ENCODE measurements around the gene FAM136A.
"Not testable (repeated sequence)": the region's sequence is repeated elsewhere in the genome, so short reads cannot be mapped to it uniquely, and the experiment has no call there.

FAM136A gene

DNA sequence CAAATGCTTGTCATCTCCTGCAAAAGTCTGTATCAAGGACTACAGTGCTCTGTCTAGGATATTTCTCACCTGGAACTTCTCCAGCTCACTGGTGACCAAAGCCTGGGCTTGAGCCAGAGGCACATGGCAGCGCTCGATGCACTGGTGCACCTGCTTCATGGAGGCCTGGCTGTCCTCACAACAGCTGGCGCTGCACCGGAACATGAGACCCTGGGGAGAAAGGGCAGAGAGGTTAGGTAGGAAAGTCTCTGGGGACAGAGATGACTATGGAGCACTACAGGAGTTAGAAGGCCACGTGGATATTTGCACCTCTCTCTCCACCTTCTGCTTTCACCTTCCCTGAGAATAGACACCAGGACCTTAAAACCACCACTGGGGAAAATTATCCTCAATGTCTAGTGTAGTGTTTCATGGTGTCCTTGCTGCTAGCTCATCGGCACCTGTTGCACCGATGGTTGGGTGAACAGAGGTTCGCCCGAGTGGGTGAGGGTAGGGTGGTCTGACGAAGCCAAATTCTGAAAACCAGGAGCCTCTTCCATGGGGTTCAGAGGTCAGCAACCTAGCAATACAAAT, 1.0 kb downstream of the FAM136A start:
- no peak for DNase-seq (ENCODE audit: low read depth in 1 of 2, low spot score in 1 of 2)

DNA sequence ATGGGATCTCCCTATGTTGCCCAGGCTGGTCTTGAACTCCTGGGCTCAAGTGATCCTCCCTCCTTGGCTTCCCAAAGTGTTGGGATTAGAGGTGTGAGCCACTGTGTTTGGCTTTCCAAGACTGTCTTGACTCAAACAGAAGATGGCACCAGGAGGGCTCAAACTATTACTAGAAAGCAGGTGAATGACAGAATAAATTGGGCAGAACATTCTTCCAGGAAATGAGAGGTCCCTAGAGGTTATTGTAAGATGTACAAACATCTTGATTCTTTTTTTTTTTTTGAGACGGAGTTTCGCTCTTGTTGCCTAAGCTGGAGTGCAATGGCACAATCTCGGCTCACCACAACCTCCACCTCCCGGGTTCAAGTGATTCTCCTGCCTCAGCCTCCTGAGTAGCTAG, 4.0 kb downstream of the FAM136A start:
- not testable (repeated sequence) for DNase-seq (ENCODE audit: low read depth in 1 of 2, low spot score in 1 of 2)

DNA sequence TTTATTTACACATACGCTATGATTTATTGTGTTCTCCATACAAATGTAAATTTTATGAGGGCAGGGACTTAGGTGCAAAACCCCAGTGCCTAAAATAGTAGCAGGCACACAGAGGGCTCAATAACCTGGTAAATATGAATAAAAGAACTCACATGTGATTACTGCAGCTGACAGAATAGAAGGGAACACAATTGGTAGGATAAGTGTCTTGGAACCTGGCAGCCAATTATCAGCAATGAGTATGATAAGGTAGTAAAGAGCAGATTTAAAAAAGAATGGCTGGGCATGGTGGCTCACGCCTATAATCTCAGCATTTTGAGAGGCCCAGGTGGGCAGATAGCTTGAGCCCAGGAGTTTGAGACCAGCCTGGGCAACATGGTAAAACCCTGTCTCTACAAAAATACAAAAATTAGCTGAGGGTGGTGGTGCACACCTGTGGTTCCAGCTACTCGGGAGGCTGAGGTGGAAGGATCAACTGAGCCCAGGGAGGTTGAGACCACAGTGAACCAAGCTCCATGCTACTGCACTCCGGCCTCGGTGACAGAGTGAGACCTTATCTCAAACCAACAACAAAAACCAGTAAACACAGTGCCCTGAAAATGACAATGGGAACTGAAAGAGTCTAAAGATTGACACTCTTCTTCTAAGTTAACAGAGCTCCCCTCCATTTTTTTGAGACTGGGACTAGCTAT, 18.2 kb downstream of the FAM136A start:
- no peak for DNase-seq (ENCODE audit: low read depth in 1 of 2, low spot score in 1 of 2)

GRCh38 chr2:70282439-70282838, 19.4 kb downstream of the FAM136A start:
- no peak for DNase-seq (ENCODE audit: low read depth in 1 of 2, low spot score in 1 of 2)

- DNase-seq (ENCODE audit: low read depth in 1 of 2, low spot score in 1 of 2), result no peak
Measured at GRCh38 chr2:70280242-70280798, 21.5 kb downstream of the FAM136A start.

DNA sequence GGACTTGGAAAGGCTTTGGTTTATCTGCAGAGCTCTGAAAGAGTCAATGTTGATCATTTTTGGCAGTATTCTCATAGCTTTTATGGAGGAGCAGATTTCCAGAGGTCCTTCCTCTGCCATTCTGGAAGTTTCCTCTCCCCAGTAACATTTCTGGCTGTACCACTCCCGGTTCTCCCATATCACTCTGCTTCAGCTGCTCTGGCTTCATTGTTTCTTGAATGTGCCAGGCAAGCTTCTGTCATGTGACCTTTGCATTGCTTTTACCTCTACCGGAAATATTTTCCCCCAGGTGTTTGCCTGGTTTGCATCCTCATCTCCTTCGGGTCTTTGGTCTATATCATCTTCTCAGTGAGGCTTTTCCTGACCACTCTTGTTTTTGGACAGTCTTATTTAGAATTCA, 31.5 kb downstream of the FAM136A start:
- no peak for DNase-seq (ENCODE audit: low read depth in 1 of 2, low spot score in 1 of 2)

DNA sequence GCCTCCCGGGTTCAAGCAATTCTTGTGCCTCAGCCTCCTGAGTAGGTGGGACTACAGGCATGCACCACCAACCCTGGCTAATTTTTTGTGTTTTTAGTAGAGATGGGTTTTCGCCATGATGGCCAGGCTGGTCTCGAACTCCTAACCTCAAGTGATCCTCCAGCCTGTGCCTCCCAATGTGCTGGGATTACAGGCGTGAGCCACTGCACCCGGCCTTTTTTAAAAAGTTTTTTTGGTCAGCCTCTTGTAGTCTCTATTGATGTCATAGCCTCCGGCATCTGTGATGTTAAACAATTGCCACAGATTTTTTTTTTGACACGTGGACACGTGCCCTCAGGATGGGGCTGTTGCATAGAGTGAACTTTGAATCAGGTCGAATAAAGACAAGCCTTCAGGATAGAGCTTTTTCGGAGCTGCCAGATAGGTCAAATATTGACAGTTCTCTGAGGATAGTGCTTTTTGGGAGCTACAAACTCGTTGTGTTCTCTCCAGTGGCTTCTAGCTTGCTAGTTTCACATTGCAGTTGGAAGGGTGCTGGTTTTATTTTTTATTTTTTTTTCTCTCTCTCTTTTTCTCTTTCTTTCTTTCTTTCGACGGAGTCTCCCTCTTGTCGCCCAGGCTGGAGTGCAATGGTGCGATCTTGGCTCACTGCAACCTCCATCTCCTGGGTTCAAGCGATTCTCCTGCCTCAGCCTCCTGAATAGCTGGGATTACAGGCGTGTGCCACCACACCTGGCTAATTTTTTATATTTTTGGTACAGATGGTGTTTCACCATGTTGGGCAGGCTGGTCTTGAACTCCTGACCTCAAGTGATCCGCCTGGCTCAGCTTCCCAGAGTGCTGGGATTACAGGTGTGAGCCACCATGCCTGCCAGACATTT, 32.2 kb downstream of the FAM136A start:
- not testable (repeated sequence) for DNase-seq (ENCODE audit: low read depth in 1 of 2, low spot score in 1 of 2)

GRCh38 chr2:70266925-70267324, 34.9 kb downstream of the FAM136A start:
- not testable (repeated sequence) for DNase-seq (ENCODE audit: low read depth in 1 of 2, low spot score in 1 of 2)

DNA sequence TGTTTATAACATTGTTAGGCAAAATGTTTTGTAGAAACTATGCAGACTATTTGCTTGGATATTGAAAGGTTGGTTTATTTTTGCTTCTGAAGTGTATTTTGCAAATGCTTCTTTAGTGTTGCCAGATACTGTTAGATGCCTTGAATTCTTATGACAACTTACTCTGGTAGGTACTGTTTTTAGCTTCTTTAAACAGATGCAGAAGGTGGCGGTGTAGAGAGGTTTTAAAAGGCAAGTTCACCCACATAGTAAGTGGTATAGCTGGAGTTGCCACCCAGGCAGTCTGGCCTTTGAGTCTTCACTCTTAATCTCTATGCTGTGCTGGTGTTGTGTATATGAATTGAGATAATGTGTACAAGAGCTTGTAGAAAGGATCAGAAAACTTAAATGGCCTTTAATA, 40.4 kb downstream of the FAM136A start:
- no peak for DNase-seq (ENCODE audit: low read depth in 1 of 2, low spot score in 1 of 2)

DNA sequence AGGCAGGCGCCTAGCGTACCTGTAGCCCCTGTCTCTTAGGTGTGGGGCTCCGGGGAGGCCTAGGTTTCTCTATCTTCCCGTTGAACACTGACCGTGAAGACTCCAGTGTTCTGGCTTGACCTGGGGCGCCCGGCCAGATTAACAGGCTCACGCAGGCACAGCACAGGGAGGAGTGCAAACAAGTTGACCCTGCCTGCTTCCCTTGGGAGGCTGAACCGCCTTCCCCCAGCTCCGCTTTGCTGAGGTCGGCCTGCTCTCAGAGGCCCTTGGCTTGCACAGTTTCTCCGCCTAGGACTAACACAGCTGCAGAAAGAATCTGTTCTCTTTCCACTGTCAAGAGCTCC, 43.4 kb downstream of the FAM136A start:
- DNase-seq (ENCODE audit: low read depth in 1 of 2, low spot score in 1 of 2), result no peak

DNA sequence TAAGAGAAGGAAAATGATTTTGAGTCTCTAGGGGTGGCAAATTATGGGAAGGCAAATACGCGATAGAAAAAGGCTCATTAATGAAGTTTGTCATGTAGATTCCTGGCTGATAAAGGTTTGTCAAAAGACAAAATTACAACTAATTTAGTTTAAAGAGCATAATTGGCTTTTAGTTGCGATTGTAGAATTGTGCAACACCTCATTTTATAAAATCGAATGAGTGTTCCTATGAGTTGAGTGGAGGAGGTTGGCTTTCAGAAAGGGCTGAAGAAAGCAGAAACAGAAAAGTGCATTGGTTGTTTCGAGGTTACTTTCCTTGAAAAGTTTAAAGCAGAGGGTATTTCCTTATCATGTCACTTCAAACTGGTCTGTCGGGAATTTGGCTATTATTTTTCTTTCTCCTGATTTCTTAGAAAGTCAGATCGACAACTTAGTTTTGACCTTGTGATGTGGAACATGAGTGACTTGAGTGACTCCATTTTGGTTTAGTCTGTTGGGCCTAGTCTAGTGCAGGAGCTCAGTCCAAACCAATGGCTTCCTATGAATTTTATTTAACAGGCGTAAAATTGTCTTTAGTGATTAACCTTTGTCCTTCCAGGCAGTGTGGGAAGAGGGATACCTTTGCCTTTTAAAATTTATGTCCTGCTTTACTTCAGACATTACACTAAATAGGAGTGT, 46.1 kb downstream of the FAM136A start:
- DNase-seq (ENCODE audit: low read depth in 1 of 2, low spot score in 1 of 2), result no peak

GRCh38 chr2:70250434-70250833, 51.4 kb downstream of the FAM136A start:
- no peak for DNase-seq (ENCODE audit: low read depth in 1 of 2, low spot score in 1 of 2)

- peak; percentile 97 for DNase-seq (ENCODE audit: low read depth in 1 of 2, low spot score in 1 of 2)
Measured at GRCh38 chr2:70248181-70248847, 53.6 kb downstream of the FAM136A start, which contains the start of gene TIA1. Gene TIA1, minus strand, starts transcription at chr2:70248628. Its CDS starts 198 bp downstream, at chr2:70248430.

GRCh38 chr2:70247364-70248180, 54.3 kb downstream of the FAM136A start:
- no peak for DNase-seq (ENCODE audit: low read depth in 1 of 2, low spot score in 1 of 2)

All from activated T-helper 1 cell treated with anti-CD3 and anti-CD28 coated beads, Interleukin-2, amount 50 U/mL, for 16 hours (primary cell).